ENCODE results near the gene UBN2. TPM values are rescaled to one million over a fixed set of nuclear protein-coding genes. Genes with fewer than 3 reads are reported as not detected.

Gene UBN2
- total RNA-seq, 2 donors from 2014 or later: 13.4 to 18.8 TPM

GRCh38 chr7:139249179-139249810, 18.3 kb downstream of the UBN2 start:
- DNase-seq (ENCODE audit: low spot score) (no peak), ATAC-seq (ENCODE audit: insufficient number of reproducible peaks, low FRiP score, low read depth) (no peak)
- Histone ChIP-seq H3K9me3 (no peaks in the 10 kb centered on the region), H3K27ac (no peak overlapping the region), H3K36me3 (peaks cover 31% of the 10 kb centered on the region), H3K4me3 (no peak overlapping the region), H3K4me1 (ENCODE audit: control insufficient read depth in 1 of 2, low read depth in 2 of 2) (peaks cover 11 to 20% of the 10 kb centered on the region in 2 donors), H3K27me3 (replicated peaks; ENCODE audit: insufficient read depth) (no peaks in the 10 kb centered on the region)
- TF ChIP-seq CTCF (IDR thresholded peaks at IDR 0.05): no peak

- TF ChIP-seq CTCF (IDR thresholded peaks at IDR 0.05): no peak
Observed at GRCh38 chr7:139252451-139252850, 21.4 kb downstream of the UBN2 start.

GRCh38 chr7:139254281-139254680, 23.2 kb downstream of the UBN2 start:
- ATAC-seq (ENCODE audit: insufficient number of reproducible peaks, low FRiP score, low read depth) (no peak), DNase-seq (ENCODE audit: low spot score) (no peak)
- no peaks in the 10 kb centered on the region for H3K27me3 ChIP-seq (replicated peaks; ENCODE audit: insufficient read depth)
- TF ChIP-seq CTCF (IDR thresholded peaks at IDR 0.05): no peak
- H3K9me3 ChIP-seq: no peaks in the 10 kb centered on the region
- no peak overlapping the region for H3K27ac ChIP-seq
- peaks cover 11 to 20% of the 10 kb centered on the region in 2 donors for H3K4me1 ChIP-seq (ENCODE audit: control insufficient read depth in 1 of 2, low read depth in 2 of 2)
- peaks cover 23% of the 10 kb centered on the region for H3K36me3 ChIP-seq
- no peak overlapping the region for H3K4me3 ChIP-seq

More at GRCh38 chr7:139252451-139252850, 21.4 kb downstream of the UBN2 start:
- no peak for DNase-seq (ENCODE audit: low spot score)
- peak overlapping the region; percentile 26 to 52 for H3K27ac ChIP-seq
- H3K4me1 ChIP-seq (ENCODE audit: control insufficient read depth in 1 of 2, low read depth in 2 of 2): peaks cover 11 to 20% of the 10 kb centered on the region in 2 donors
- no peaks in the 10 kb centered on the region for H3K9me3 ChIP-seq
- no peak overlapping the region for H3K4me3 ChIP-seq
- H3K27me3 ChIP-seq (replicated peaks; ENCODE audit: insufficient read depth): no peaks in the 10 kb centered on the region
- ATAC-seq (ENCODE audit: insufficient number of reproducible peaks, low FRiP score, low read depth): no peak
- peaks cover 27% of the 10 kb centered on the region for H3K36me3 ChIP-seq

- Histone ChIP-seq H3K4me3 (no peak overlapping the region), H3K27ac (peak overlapping the region in 1 of 2 donors; percentile 1), H3K27me3 (replicated peaks; ENCODE audit: insufficient read depth) (no peaks in the 10 kb centered on the region), H3K36me3 (peaks cover 22% of the 10 kb centered on the region), H3K9me3 (no peaks in the 10 kb centered on the region), H3K4me1 (ENCODE audit: control insufficient read depth in 1 of 2, low read depth in 2 of 2) (peaks cover 11 to 20% of the 10 kb centered on the region in 2 donors)
- no peak for TF ChIP-seq CTCF (IDR thresholded peaks at IDR 0.05)
- DNase-seq (ENCODE audit: low spot score): no peak
- ATAC-seq (ENCODE audit: insufficient number of reproducible peaks, low FRiP score, low read depth): no peak
Observed at GRCh38 chr7:139254728-139255127, 23.7 kb downstream of the UBN2 start.

- H3K27ac ChIP-seq: peak overlapping the region in 1 of 2 donors; percentile 1
- no peaks in the 10 kb centered on the region for H3K9me3 ChIP-seq
- TF ChIP-seq CTCF (IDR thresholded peaks at IDR 0.05): no peak
- H3K4me3 ChIP-seq: no peak overlapping the region
- peaks cover 11 to 20% of the 10 kb centered on the region in 2 donors for H3K4me1 ChIP-seq (ENCODE audit: control insufficient read depth in 1 of 2, low read depth in 2 of 2)
- H3K27me3 ChIP-seq (replicated peaks; ENCODE audit: insufficient read depth): no peaks in the 10 kb centered on the region
- H3K36me3 ChIP-seq: peaks cover 22% of the 10 kb centered on the region
- no peak for ATAC-seq (ENCODE audit: insufficient number of reproducible peaks, low FRiP score, low read depth)
- DNase-seq (ENCODE audit: low spot score): no peak
Observed at GRCh38 chr7:139255290-139255689, 24.3 kb downstream of the UBN2 start.

Measured in thoracic aorta (tissue), 2 donors.